ENCODE data around the gene APBA2. TPM values are rescaled to one million over a fixed set of nuclear protein-coding genes. Genes with fewer than 3 reads are reported as not detected.
A peak's percentile ranks its signal among the peaks of the same experiment; 100 is the strongest.

Gene APBA2
- total RNA-seq, 5 donors from 2014 or later (not counting 1 experiment from before 2014, with no cell fraction given) = 78.9 to 118 (median 94.9) TPM

GRCh38 chr15:28901987-28902745 lies 16.4 kb downstream of the APBA2 start:
- Mint-ChIP-seq H3K27me3 (no peaks in the 10 kb centered on the region), H3K36me3 (no peaks in the 10 kb centered on the region), H3K27ac (peak overlapping the region; percentile 6 to 79), H3K4me3 (peak overlapping the region in 1 of 3 donors; percentile 14), H3K4me1 (peaks cover 73 to 89% (median 84%) of the 10 kb centered on the region in 3 donors), H3K9me3 (no peaks in the 10 kb centered on the region)
- POLR2A ChIA-PET = no interaction called here
- no peak overlapping the region for H3K27ac ChIP-seq (ENCODE audit: low read length)
- H3K9me3 ChIP-seq = no peaks in the 10 kb centered on the region
- no peaks in the 10 kb centered on the region for H3K27me3 ChIP-seq (replicated peaks in 1 of 2; ENCODE audit: control insufficient read depth in 2 of 2, extremely low read depth in 1 of 2, insufficient read depth in 2 of 2, low read length in 1 of 2)
- H3K4me3 ChIP-seq (ENCODE audit: control insufficient read depth in 1 of 2, extremely low read depth in 1 of 2, low read length in 1 of 2) = no peak overlapping the region
- peaks cover 0 to 5% of the 10 kb centered on the region in 2 donors for H3K36me3 ChIP-seq (ENCODE audit: control insufficient read depth in 2 of 2, extremely low read depth in 1 of 2, insufficient read depth in 1 of 2, low read length in 1 of 2)
- 94% methylated on average over 7 of the region's 14 CpGs for WGBS (ENCODE audit: insufficient coverage)
- DNase-seq = no peak
- ATAC-seq (replicated peaks in 1 of 4) = no peak
- CTCF ChIA-PET = interaction anchor here in 1 of 2 donors (0.6 to 0.7 kb wide), 2 partner anchors 48 to 60 kb away, joined by 3 to 4 read pairs; no protein-coding TSS in a partner anchor
- H3K4me1 ChIP-seq (ENCODE audit: control insufficient read depth in 1 of 2, extremely low read depth in 1 of 2, insufficient read depth in 2 of 2, low read length in 2 of 2) = peaks cover 2 to 50% of the 10 kb centered on the region in 2 experiments

- DNase-seq (peak in 1 of 35 experiments; percentile 10), ATAC-seq (replicated peaks in 1 of 4) (no peak)
- H3K4me3 ChIP-seq (ENCODE audit: control insufficient read depth in 1 of 2, extremely low read depth in 1 of 2, low read length in 1 of 2) = no peak overlapping the region
- no peaks in the 10 kb centered on the region for H3K36me3 Mint-ChIP-seq
- WGBS (ENCODE audit: insufficient coverage) = 83% methylated on average over 5 of the region's 5 CpGs
- peaks cover 2 to 53% of the 10 kb centered on the region in 2 experiments for H3K4me1 ChIP-seq (ENCODE audit: control insufficient read depth in 1 of 2, extremely low read depth in 1 of 2, insufficient read depth in 2 of 2, low read length in 2 of 2)
- H3K27ac ChIP-seq (ENCODE audit: low read length) = no peak overlapping the region
- peak overlapping the region in 1 of 3 donors; percentile 14 for H3K4me3 Mint-ChIP-seq
- peaks cover 0 to 5% of the 10 kb centered on the region in 2 donors for H3K36me3 ChIP-seq (ENCODE audit: control insufficient read depth in 2 of 2, extremely low read depth in 1 of 2, insufficient read depth in 1 of 2, low read length in 1 of 2)
- H3K4me1 Mint-ChIP-seq = peaks cover 72 to 92% (median 82%) of the 10 kb centered on the region in 3 donors
- H3K9me3 ChIP-seq = no peaks in the 10 kb centered on the region
- no peaks in the 10 kb centered on the region for H3K27me3 ChIP-seq (replicated peaks in 1 of 2; ENCODE audit: control insufficient read depth in 2 of 2, extremely low read depth in 1 of 2, insufficient read depth in 2 of 2, low read length in 1 of 2)
- peak overlapping the region; percentile 6 to 79 for H3K27ac Mint-ChIP-seq
- no peaks in the 10 kb centered on the region for H3K9me3 Mint-ChIP-seq
- CTCF ChIA-PET = interaction anchor here in 1 of 2 donors (0.6 kb wide), 1 partner anchor 61 kb away, joined by 3 read pairs; no protein-coding TSS in a partner anchor
- POLR2A ChIA-PET = no interaction called here
- no peaks in the 10 kb centered on the region for H3K27me3 Mint-ChIP-seq
Observed at GRCh38 chr15:28902856-28903255, 17.1 kb downstream of the APBA2 start.

GRCh38 chr15:28903555-28903954 lies 17.8 kb downstream of the APBA2 start:
- H3K4me1 Mint-ChIP-seq = peaks cover 65 to 90% (median 79%) of the 10 kb centered on the region in 3 donors
- Histone ChIP-seq H3K27me3 (replicated peaks in 1 of 2; ENCODE audit: control insufficient read depth in 2 of 2, extremely low read depth in 1 of 2, insufficient read depth in 2 of 2, low read length in 1 of 2) (no peaks in the 10 kb centered on the region), H3K4me3 (ENCODE audit: control insufficient read depth in 1 of 2, extremely low read depth in 1 of 2, low read length in 1 of 2) (no peak overlapping the region), H3K9me3 (no peaks in the 10 kb centered on the region), H3K36me3 (ENCODE audit: control insufficient read depth in 2 of 2, extremely low read depth in 1 of 2, insufficient read depth in 1 of 2, low read length in 1 of 2) (peaks cover 0 to 5% of the 10 kb centered on the region in 2 donors), H3K27ac (ENCODE audit: low read length) (no peak overlapping the region), H3K4me1 (ENCODE audit: control insufficient read depth in 1 of 2, extremely low read depth in 1 of 2, insufficient read depth in 2 of 2, low read length in 2 of 2) (peaks cover 2 to 50% of the 10 kb centered on the region in 2 experiments)
- ChIA-PET CTCF (no interaction called here), POLR2A (no interaction called here)
- H3K27ac Mint-ChIP-seq = peak overlapping the region in 1 of 2 donors; percentile 58
- H3K36me3 Mint-ChIP-seq = no peaks in the 10 kb centered on the region
- WGBS (ENCODE audit: insufficient coverage) = 93% methylated on average over 5 of the region's 8 CpGs
- H3K9me3 Mint-ChIP-seq = no peaks in the 10 kb centered on the region
- ATAC-seq (replicated peaks in 1 of 4) (peak in 1 of 4 experiments; percentile 15), DNase-seq (peak in 1 of 35 experiments; percentile 5)
- no peak overlapping the region for H3K4me3 Mint-ChIP-seq
- no peaks in the 10 kb centered on the region for H3K27me3 Mint-ChIP-seq

GRCh38 chr15:28904003-28904402 lies 18.2 kb downstream of the APBA2 start:
- POLR2A ChIA-PET = no interaction called here
- no peak overlapping the region for H3K4me3 ChIP-seq (ENCODE audit: control insufficient read depth in 1 of 2, extremely low read depth in 1 of 2, low read length in 1 of 2)
- Mint-ChIP-seq H3K4me3 (peak overlapping the region in 1 of 3 donors; percentile 18), H3K9me3 (no peaks in the 10 kb centered on the region), H3K27me3 (no peaks in the 10 kb centered on the region), H3K27ac (peak overlapping the region; percentile 56 to 72), H3K36me3 (no peaks in the 10 kb centered on the region), H3K4me1 (peaks cover 64 to 88% (median 79%) of the 10 kb centered on the region in 3 donors)
- no peak overlapping the region for H3K27ac ChIP-seq (ENCODE audit: low read length)
- CTCF ChIA-PET = no interaction called here
- no CpG with 5 or more reads among the region's 9 CpGs for WGBS (ENCODE audit: insufficient coverage)
- H3K9me3 ChIP-seq = no peaks in the 10 kb centered on the region
- peaks cover 0 to 5% of the 10 kb centered on the region in 2 donors for H3K36me3 ChIP-seq (ENCODE audit: control insufficient read depth in 2 of 2, extremely low read depth in 1 of 2, insufficient read depth in 1 of 2, low read length in 1 of 2)
- DNase-seq = no peak
- ATAC-seq (replicated peaks in 1 of 4) = no peak
- no peaks in the 10 kb centered on the region for H3K27me3 ChIP-seq (replicated peaks in 1 of 2; ENCODE audit: control insufficient read depth in 2 of 2, extremely low read depth in 1 of 2, insufficient read depth in 2 of 2, low read length in 1 of 2)
- H3K4me1 ChIP-seq (ENCODE audit: control insufficient read depth in 1 of 2, extremely low read depth in 1 of 2, insufficient read depth in 2 of 2, low read length in 2 of 2) = peaks cover 2 to 48% of the 10 kb centered on the region in 2 experiments

GRCh38 chr15:28904541-28905315 lies 19.0 kb downstream of the APBA2 start:
- H3K27ac Mint-ChIP-seq = peak overlapping the region; percentile 56 to 72
- H3K27ac ChIP-seq (ENCODE audit: low read length) = no peak overlapping the region

GRCh38 chr15:28907338-28907960 lies 21.7 kb downstream of the APBA2 start:
- CTCF ChIA-PET = no interaction called here
- Mint-ChIP-seq H3K4me1 (peaks cover 64 to 89% (median 74%) of the 10 kb centered on the region in 3 donors), H3K9me3 (no peaks in the 10 kb centered on the region), H3K27ac (peak overlapping the region in 1 of 2 donors; percentile 45), H3K4me3 (no peak overlapping the region), H3K36me3 (peaks cover 3% of the 10 kb centered on the region), H3K27me3 (no peaks in the 10 kb centered on the region)
- Histone ChIP-seq H3K27me3 (replicated peaks in 1 of 2; ENCODE audit: control insufficient read depth in 2 of 2, extremely low read depth in 1 of 2, insufficient read depth in 2 of 2, low read length in 1 of 2) (no peaks in the 10 kb centered on the region), H3K27ac (ENCODE audit: low read length) (no peak overlapping the region), H3K4me3 (ENCODE audit: control insufficient read depth in 1 of 2, extremely low read depth in 1 of 2, low read length in 1 of 2) (no peak overlapping the region), H3K4me1 (ENCODE audit: control insufficient read depth in 1 of 2, extremely low read depth in 1 of 2, insufficient read depth in 2 of 2, low read length in 2 of 2) (peaks cover 7 to 40% of the 10 kb centered on the region in 2 experiments), H3K36me3 (ENCODE audit: control insufficient read depth in 2 of 2, extremely low read depth in 1 of 2, insufficient read depth in 1 of 2, low read length in 1 of 2) (peaks cover 0 to 2% of the 10 kb centered on the region in 2 donors), H3K9me3 (no peaks in the 10 kb centered on the region)
- POLR2A ChIA-PET = no interaction called here
- 91% methylated on average over 6 of the region's 11 CpGs for WGBS (ENCODE audit: insufficient coverage)
- no peak for ATAC-seq (replicated peaks in 1 of 4)
- no peak for DNase-seq

More at GRCh38 chr15:28904541-28905315, 19.0 kb downstream of the APBA2 start:
- ChIA-PET POLR2A (interaction anchor here in 1 of 2 donors (0.5 kb wide), 1 partner anchor 1931 kb away, joined by 3 read pairs; no protein-coding TSS in a partner anchor), CTCF (interaction anchor here in 1 of 2 donors (0.9 kb wide), 1 partner anchor 31 kb away, joined by 3 read pairs; no protein-coding TSS in a partner anchor)
- peaks cover 2 to 48% of the 10 kb centered on the region in 2 experiments for H3K4me1 ChIP-seq (ENCODE audit: control insufficient read depth in 1 of 2, extremely low read depth in 1 of 2, insufficient read depth in 2 of 2, low read length in 2 of 2)
- H3K9me3 Mint-ChIP-seq = no peaks in the 10 kb centered on the region
- DNase-seq (no peak), ATAC-seq (replicated peaks in 1 of 4) (no peak)
- H3K36me3 Mint-ChIP-seq = peaks cover 3% of the 10 kb centered on the region
- H3K27me3 ChIP-seq (replicated peaks in 1 of 2; ENCODE audit: control insufficient read depth in 2 of 2, extremely low read depth in 1 of 2, insufficient read depth in 2 of 2, low read length in 1 of 2) = no peaks in the 10 kb centered on the region
- H3K9me3 ChIP-seq = no peaks in the 10 kb centered on the region
- 51% methylated on average over 3 of the region's 11 CpGs for WGBS (ENCODE audit: insufficient coverage)
- H3K36me3 ChIP-seq (ENCODE audit: control insufficient read depth in 2 of 2, extremely low read depth in 1 of 2, insufficient read depth in 1 of 2, low read length in 1 of 2) = peaks cover 0 to 5% of the 10 kb centered on the region in 2 donors
- no peaks in the 10 kb centered on the region for H3K27me3 Mint-ChIP-seq
- H3K4me3 ChIP-seq (ENCODE audit: control insufficient read depth in 1 of 2, extremely low read depth in 1 of 2, low read length in 1 of 2) = no peak overlapping the region
- peaks cover 64 to 88% (median 79%) of the 10 kb centered on the region in 3 donors for H3K4me1 Mint-ChIP-seq
- H3K4me3 Mint-ChIP-seq = peak overlapping the region in 1 of 3 donors; percentile 18
